HG03139 (cell line): ENCODE measurements around the gene HNRNPM.
"Not testable (repeated sequence)": the region's sequence is repeated elsewhere in the genome, so short reads cannot be mapped to it uniquely, and the experiment has no call there.

Experiments
- ATAC-seq: cut with Tn5 transposase; IDR thresholded peaks from one replicate; pipeline ENCODE4 v1.9.1; 2021; ENCODE audit not compliant: unreplicated experiment

The HNRNPM gene

GRCh38 chr19:8444677-8445487 lies at the start of gene HNRNPM:
TSS of gene HNRNPM (plus strand) at chr19:8444975. CDS start at chr19:8444999, 24 bp downstream.
- ATAC-seq = peak; percentile 85

DNA sequence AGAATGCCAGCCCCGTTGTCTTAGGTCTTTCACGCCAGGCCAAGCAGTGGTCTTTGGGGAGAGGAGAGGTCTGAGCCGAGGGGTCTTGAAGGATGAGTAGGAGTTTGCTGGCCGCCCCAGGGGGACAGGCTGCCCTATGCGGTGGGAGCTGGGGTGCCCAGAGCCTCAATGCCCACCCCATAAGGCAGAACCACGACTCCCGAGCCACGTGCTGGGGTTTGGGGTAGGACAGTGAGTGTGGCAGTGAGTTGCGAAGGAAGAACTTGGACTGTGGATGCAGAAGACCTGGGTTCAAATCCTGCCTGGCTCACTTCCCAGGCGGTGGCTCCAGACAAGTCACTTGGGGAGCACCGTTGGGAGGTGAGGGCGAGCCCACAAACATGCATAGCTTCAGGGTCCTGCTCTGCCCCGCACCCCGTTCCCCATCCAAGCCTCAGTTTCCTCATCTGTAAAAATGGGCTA lies 49.1 kb upstream of the HNRNPM start:
- no peak for ATAC-seq

GRCh38 chr19:8396185-8396562 lies 48.6 kb upstream of the HNRNPM start:
- ATAC-seq = no peak

- no peak for ATAC-seq
Measured at GRCh38 chr19:8396563-8397203, 48.1 kb upstream of the HNRNPM start.

- no peak for ATAC-seq
Measured at GRCh38 chr19:8397271-8397670, 47.5 kb upstream of the HNRNPM start.

- ATAC-seq = no peak
Measured at GRCh38 chr19:8397746-8398310, 46.9 kb upstream of the HNRNPM start.

- ATAC-seq = no peak
Measured at GRCh38 chr19:8398311-8398771, 46.4 kb upstream of the HNRNPM start.

GRCh38 chr19:8399681-8400188 lies 45.0 kb upstream of the HNRNPM start:
- no peak for ATAC-seq

DNA sequence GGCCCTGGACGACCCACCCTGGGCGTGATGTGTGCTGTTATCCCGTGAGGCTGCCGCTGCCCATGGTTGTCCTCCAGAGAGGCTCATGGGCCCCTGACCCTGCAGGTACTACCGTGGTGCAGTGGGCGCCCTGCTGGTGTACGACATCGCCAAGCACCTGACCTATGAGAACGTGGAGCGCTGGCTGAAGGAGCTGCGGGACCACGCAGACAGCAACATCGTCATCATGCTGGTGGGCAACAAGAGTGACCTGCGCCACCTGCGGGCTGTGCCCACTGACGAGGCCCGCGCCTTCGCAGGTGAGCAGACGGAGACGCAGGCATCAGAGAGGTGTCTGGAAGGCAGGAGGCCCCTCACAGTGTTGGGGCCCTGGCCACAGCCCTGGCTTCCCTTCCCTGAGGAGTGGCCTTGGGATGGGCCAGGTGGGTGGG lies 42.8 kb upstream of the HNRNPM start:
- no peak for ATAC-seq

GRCh38 chr19:8403098-8403819 lies 41.5 kb upstream of the HNRNPM start:
- ATAC-seq = no peak

DNA sequence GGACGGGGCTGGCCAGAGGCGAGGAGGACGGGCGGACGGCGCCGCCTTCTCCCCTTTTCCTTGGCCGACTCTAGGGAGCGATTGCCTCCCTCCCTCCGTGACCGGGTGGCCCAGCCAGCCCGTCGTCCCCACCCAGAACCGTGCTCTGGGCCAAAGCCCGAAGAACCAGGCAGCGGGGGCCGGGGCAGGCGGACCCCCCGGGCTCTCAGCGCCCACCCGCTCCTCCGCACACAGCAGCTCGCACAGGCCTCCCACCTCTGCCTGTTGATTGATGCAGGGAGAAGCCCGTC lies 41.0 kb upstream of the HNRNPM start:
- no peak for ATAC-seq

DNA sequence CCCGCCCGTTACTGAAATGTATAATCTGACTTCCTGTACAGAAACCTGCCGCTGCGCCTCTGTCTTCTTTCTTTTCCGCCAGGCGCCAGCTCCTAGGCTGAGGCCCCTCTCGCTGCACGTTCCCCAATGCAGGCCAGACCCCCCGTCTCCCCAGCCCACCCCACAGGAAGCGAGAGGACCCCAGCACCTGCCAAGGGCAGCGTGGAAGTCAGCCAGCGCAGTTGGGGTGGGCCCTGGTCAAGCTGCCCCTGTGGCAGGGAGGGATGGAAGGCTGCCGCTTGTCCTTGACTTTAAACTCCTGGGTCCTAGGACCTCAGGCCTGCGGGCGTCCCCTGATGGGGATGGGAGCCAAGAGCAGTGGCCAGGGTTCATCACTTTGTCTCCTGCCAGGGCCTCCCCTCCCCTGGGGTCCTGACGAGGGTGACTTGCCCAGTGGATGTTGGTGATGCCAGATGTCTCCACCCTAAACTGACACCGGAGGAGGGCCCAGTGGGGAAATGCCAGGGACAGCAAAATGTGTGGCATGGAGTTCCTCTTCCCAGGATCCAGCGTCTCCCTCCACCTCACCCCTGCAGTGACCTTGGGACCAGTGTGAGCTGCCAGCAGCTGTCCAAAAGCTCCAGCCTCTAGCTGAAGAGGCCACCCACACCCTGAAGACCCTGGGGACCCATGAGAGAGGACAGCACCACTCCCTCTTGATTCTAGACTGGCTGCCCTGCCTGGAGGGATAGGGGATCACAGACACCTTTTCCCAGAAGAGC lies 40.2 kb upstream of the HNRNPM start:
- no peak for ATAC-seq

- not testable (repeated sequence) for ATAC-seq
Measured at GRCh38 chr19:8410718-8411117, 34.1 kb upstream of the HNRNPM start.

DNA sequence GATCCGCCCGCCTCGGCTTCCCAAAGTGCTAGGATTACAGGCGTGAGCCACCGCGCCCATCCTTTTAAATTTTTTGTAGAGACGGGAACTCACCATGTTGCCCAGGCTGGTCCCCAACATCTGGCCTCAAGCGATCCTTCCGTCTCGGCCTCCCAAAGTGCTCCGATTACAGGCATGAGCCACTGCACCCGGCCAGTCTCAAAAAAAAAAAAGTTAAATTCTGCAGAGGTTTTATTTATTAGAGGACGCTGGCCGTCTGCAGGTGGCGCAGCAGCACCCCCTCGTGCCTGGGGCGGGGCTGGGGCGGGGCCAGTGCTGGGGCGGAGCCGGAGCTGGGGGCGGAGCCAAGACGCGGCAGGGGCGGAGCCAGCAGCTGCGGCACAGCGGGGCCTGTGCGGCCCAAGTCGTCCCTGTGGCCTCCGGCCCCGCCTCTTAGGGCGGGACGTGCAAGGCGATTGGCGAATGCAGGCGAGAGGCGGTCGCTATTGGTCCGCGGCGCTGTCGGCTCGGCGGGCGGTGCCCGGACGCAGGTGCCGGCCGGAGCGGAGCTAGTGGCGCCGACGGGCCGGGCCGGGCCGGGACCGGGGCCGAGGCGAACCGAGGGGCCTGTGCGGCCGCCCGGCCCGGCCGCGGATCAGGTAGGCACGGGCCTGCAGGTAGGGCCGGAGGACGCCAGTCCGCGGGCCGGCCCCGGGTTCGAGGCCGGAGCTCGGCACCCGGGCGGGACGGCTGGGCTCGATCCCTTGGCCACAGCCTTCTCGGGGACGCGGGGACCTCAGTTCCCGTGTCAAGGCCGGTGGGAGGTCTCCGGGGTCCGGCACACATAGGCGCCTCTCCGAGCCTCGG lies 31.8 kb upstream of the HNRNPM start, which contains the start of gene MARCHF2:
TSS of gene MARCHF2 (plus strand) at position 523 of the 846 bp plus-strand sequence. CDS start 8,536 bp downstream, outside the sequence.
- peak; percentile 98 for ATAC-seq

GRCh38 chr19:8413629-8413995 lies 31.2 kb upstream of the HNRNPM start:
- no peak for ATAC-seq

GRCh38 chr19:8416796-8417195 lies 28.0 kb upstream of the HNRNPM start:
- no peak for ATAC-seq

DNA sequence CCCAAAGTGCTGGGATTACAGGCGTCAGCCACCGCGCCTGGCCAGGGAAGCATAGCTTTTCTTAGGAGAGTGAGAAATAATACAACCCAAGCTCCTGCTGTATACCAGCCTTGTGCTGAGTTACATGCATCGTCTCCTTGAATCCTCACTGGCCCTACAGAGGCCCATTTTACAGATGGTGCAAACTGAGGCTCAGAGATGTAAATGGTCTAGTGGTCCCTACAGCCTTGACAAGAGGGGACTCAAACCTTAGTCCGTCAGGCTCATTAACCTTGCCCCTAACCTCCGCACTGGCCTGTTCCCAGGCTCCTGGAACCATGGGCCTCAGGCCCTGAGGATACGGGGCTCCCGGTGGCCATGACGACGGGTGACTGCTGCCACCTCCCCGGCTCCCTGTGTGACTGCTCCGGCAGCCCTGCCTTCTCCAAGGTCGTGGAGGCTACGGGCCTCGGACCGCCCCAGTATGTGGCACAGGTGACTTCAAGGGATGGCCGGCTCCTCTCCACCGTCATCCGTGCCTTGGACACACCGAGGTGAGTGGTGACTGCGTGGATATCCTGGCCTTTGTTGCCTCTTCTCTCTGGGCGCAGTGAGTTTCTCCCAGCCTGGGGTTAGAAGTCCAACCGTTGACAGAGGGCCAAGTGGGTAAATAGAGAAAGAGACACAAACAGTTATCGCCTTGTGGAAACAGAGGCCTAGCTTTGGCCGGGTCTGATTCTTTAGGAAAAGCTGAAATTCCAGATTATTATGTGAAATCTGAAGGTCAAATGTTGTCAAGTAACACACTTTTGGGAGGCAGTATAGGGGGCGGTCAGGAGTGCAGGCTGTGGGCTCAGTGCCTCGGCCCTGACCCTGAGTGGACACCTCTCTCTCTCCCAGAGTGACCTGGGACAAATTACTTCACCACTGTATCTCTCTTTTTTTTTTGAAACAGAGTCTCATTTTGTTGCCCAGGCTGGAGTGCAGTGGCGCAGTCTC lies 23.0 kb upstream of the HNRNPM start:
- ATAC-seq = no peak

DNA sequence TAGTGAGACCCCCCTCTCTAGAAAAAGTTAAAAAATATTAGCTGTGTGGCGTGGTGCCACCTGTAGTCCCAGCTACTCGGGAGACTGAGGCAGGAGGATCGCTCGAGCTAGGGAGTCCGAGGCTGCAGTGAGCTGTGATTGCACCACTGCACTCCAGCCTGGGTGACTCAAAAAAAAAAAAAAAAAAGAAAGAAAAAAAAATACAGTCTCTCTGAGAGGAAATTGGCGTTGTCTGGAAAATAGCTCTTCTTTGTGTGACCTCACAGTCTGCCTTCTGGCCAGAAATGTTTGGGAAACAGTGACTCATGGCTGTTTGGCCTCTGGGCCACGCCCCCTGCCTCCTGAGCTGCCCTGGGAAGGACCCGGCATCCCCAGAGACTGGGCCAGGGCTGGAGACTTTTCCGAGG lies 21.0 kb upstream of the HNRNPM start:
- ATAC-seq = no peak
